NT2/D1 (cell line): ENCODE measurements around the gene ALMS1.

ENCODE experiments used
- SUZ12 ChIP-seq: IDR thresholded peaks from 2 replicates; pipeline ENCODE4 v1.6.1; 2011; ENCODE audit not compliant: insufficient read length, insufficient read depth; ENCODE audit errors: extremely low read depth
- ZNF274 ChIP-seq: IDR thresholded peaks from 2 replicates; pipeline ENCODE4 v1.6.1; 2011; ENCODE audit warnings: mild to moderate bottlenecking, low read depth, low read length

- TF ChIP-seq ZNF274 (no peak), SUZ12 (no peak)
Measured at GRCh38 chr2:73642338-73643018, 256.8 kb downstream of the ALMS1 start, which contains the start of gene NAT8.
